H1 (cell line): ENCODE results near the gene KLF7. TPM values are rescaled to one million over a fixed set of nuclear protein-coding genes. Genes with fewer than 3 reads are reported as not detected.

Experiments
- GABPA ChIP-seq: IDR thresholded peaks from 2 replicates; pipeline ENCODE4 v1.6.1; 2011; ENCODE audit warnings: mild to moderate bottlenecking, low read length, moderate library complexity, borderline replicate concordance; ENCODE audit not compliant: insufficient read depth
- RXRA ChIP-seq: IDR thresholded peaks from 2 replicates; pipeline ENCODE4 v1.6.1; 2011; ENCODE audit warnings: low read depth, mild to moderate bottlenecking, low read length, moderate library complexity; ENCODE audit not compliant: insufficient read depth
- polyA plus RNA-seq, 7 experiments: library from polyadenylated mRNA; depleted of rRNA in 3 of 7; stranded (reverse) in 5 of 7; unstranded in 2 of 7; fragments of >200 nt in 5 of 7; fragments of 200-250 nt in 2 of 7; gene quantifications; 1 replicate in 5 of 7; 2 replicates in 1 of 7; 4 replicates in 1 of 7; pipeline versions ENCODE4 v1.2.1 to v1.2.3, GENCODE V29; 2011 to 2013; ENCODE audit warnings: missing spikeins in 2 of 7, mixed read lengths in 2 of 7
- total RNA-seq: library from RNA; stranded (reverse); fragmentation: NEBNext Ultra II Directional; extraction: Animal tissue kit (Norgen Biotek cat#: 25700); gene quantifications from 2 replicates; pipeline ENCODE4 v1.2.1, GENCODE V29; 2021
- TF ChIP-seq, protein P1 (sequence below): IDR thresholded peaks from 2 replicates; pipeline ENCODE4 v1.6.1; 2012; ENCODE audit warnings: low read length, inconsistent platforms

The KLF7 gene
- total and polyA plus RNA-seq, 2 of the 8 experiments (the other 6 are each of a cell fraction or from before 2014, with no cell fraction given): 9.6 to 23.3 TPM

DNA sequence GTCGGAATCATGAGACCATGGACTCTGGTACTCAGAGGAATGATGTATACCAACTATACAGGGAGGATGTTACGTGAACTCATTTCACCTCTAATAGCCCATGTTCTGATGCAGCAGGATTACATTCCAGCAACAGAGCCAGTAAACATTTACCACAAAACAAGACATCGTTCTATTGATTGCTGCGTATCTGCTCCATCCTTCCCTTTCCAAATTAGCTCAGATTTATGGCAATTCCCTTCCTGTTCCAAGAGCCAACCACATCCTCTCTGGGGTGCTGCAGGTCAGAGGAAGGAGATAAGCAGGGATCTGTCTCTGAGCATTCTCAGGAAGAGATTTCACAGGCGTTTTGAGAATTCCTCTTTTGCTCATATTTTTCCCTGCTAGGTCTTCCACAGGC lies 98.3 kb downstream of the KLF7 start (continued):
- TF ChIP-seq, protein P1, sequence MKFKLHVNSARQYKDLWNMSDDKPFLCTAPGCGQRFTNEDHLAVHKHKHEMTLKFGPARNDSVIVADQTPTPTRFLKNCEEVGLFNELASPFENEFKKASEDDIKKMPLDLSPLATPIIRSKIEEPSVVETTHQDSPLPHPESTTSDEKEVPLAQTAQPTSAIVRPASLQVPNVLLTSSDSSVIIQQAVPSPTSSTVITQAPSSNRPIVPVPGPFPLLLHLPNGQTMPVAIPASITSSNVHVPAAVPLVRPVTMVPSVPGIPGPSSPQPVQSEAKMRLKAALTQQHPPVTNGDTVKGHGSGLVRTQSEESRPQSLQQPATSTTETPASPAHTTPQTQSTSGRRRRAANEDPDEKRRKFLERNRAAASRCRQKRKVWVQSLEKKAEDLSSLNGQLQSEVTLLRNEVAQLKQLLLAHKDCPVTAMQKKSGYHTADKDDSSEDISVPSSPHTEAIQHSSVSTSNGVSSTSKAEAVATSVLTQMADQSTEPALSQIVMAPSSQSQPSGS: no peak
- TF ChIP-seq GABPA (no peak), RXRA (no peak)
